HL-60 (cell line): Measurements from ENCODE around the gene APC2.

Experiments used
- DNase-seq, 2 experiments: peaks; one replicate each; pipeline ENCODE4 v3.0.0-alpha.2; 2010 to 2020; ENCODE audit warnings: low read depth in 1 of 2, low spot score in 1 of 2
- H3K27ac ChIP-seq: fragments of 250-450 bp; sonication (Bioruptor Pico); replicated peaks from 2 replicates; pipeline ENCODE4 v1.5.1; 2020; ENCODE audit warnings: mild to moderate bottlenecking, moderate library complexity
- H3K27me3 ChIP-seq: fragments of 250-450 bp; sonication (Bioruptor Pico); 2 replicates; pipeline ENCODE4 v1.5.1; 2021; ENCODE audit warnings: mild to moderate bottlenecking, moderate library complexity; ENCODE audit not compliant: insufficient read depth, poor library complexity, severe bottlenecking
- H3K4me3 ChIP-seq: replicated peaks from 2 replicates; pipeline ENCODE4 v1.5.1; 2011; ENCODE audit warnings: mild to moderate bottlenecking, control low read depth, low read length; ENCODE audit not compliant: insufficient read depth
- GABPA ChIP-seq: IDR thresholded peaks from 2 replicates; pipeline ENCODE4 v1.6.1; 2012; ENCODE audit warnings: low read depth
- POLR2AphosphoS5 ChIP-seq: IDR thresholded peaks from 2 replicates; pipeline ENCODE4 v1.6.1; 2012; ENCODE audit warnings: low read depth
- REST ChIP-seq: IDR thresholded peaks from 2 replicates; pipeline ENCODE4 v1.6.1; 2012; ENCODE audit warnings: low read depth; ENCODE audit not compliant: insufficient replicate concordance
- SPI1 ChIP-seq: IDR thresholded peaks from 2 replicates; pipeline ENCODE4 v1.6.1; 2012; ENCODE audit warnings: low read depth, mild to moderate bottlenecking, borderline replicate concordance
- TF ChIP-seq, protein P1 (sequence below): IDR thresholded peaks from one replicate; pipeline ENCODE4 v1.5.1; 2011; ENCODE audit warnings: low read length, control low read depth, inconsistent platforms; ENCODE audit not compliant: insufficient read depth

APC2 gene

GRCh38 chr19:1431759-1432506 is 18.0 kb upstream of the APC2 start:
- TF ChIP-seq GABPA (no peak), POLR2AphosphoS5 (peak; percentile 39; the same call in 1 of the 2 replicates)

DNA sequence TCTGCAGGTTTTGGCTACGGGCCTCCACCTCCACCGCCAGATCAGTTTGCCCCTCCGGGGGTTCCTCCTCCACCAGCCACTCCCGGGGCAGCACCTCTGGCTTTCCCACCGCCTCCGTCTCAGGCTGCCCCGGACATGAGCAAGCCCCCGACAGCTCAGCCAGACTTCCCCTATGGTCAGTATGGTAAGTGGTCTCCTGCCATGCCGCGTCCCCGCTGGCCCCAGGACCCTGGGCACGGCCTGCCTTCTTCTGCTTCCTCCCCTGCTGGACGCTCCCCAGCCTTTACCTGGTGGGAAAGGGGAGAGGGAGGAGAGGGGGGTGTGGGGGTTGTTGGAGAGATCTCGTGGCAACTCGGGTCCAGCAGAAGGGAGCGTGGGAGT is 17.4 kb upstream of the APC2 start:
- DNase-seq: no peak
- TF ChIP-seq POLR2AphosphoS5: no peak
- no peak for TF ChIP-seq SPI1

More at GRCh38 chr19:1431759-1432506, 18.0 kb upstream of the APC2 start:
- Histone ChIP-seq H3K27ac (no peak overlapping the region), H3K27me3 (no peaks in the 10 kb centered on the region), H3K4me3 (no peak overlapping the region)
- DNase-seq: no peak

GRCh38 chr19:1433119-1434039 is 16.5 kb upstream of the APC2 start:
- Histone ChIP-seq H3K27ac (no peak overlapping the region), H3K27me3 (no peaks in the 10 kb centered on the region), H3K4me3 (no peak overlapping the region)
- TF ChIP-seq REST (no peak), POLR2AphosphoS5 (peak; percentile 15; the same call in 1 of the 2 replicates)
- no peak for DNase-seq

More for the DNA sequence above, 17.4 kb upstream of the APC2 start:
- Histone ChIP-seq H3K4me3 (no peak overlapping the region), H3K27ac (no peak overlapping the region), H3K27me3 (no peaks in the 10 kb centered on the region)

- Histone ChIP-seq H3K27ac (no peak overlapping the region), H3K4me3 (no peak overlapping the region), H3K27me3 (no peaks in the 10 kb centered on the region)
- TF ChIP-seq POLR2AphosphoS5 (no peak), SPI1 (no peak), GABPA (no peak), REST (no peak)
- TF ChIP-seq, protein P1, sequence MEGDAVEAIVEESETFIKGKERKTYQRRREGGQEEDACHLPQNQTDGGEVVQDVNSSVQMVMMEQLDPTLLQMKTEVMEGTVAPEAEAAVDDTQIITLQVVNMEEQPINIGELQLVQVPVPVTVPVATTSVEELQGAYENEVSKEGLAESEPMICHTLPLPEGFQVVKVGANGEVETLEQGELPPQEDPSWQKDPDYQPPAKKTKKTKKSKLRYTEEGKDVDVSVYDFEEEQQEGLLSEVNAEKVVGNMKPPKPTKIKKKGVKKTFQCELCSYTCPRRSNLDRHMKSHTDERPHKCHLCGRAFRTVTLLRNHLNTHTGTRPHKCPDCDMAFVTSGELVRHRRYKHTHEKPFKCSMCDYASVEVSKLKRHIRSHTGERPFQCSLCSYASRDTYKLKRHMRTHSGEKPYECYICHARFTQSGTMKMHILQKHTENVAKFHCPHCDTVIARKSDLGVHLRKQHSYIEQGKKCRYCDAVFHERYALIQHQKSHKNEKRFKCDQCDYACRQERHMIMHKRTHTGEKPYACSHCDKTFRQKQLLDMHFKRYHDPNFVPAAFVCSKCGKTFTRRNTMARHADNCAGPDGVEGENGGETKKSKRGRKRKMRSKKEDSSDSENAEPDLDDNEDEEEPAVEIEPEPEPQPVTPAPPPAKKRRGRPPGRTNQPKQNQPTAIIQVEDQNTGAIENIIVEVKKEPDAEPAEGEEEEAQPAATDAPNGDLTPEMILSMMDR: no peak
- no peak for DNase-seq
These were observed 15.9 kb upstream of the APC2 start for GRCh38 chr19:1434040-1434366.

- Histone ChIP-seq H3K4me3 (no peak overlapping the region), H3K27ac (no peak overlapping the region), H3K27me3 (no peaks in the 10 kb centered on the region)
- TF ChIP-seq GABPA (no peak), POLR2AphosphoS5 (no peak), REST (no peak)
- no peak for DNase-seq
These were observed 15.3 kb upstream of the APC2 start for GRCh38 chr19:1434577-1435060.
